Thoracic aorta (tissue), 2 donors: ENCODE data around the gene BRI3. TPM values are rescaled to one million over a fixed set of nuclear protein-coding genes. Genes with fewer than 3 reads are reported as not detected.

ENCODE experiments used
- ATAC-seq: fragments of 150-250 bp; one replicate; pipeline ENCODE4 v1.8.0; 2017; ENCODE audit warnings: low read depth; ENCODE audit not compliant: insufficient number of reproducible peaks, low FRiP score
- DNase-seq: peaks from one replicate; pipeline ENCODE4 v3.0.0-alpha.2; 2020; ENCODE audit warnings: low spot score
- H3K27ac ChIP-seq, 2 donors: fragments of 200-600 bp; sonication (generic); 1 replicate in 1 of 2; 2 replicates in 1 of 2; pipeline ENCODE4 v1.5.1; 2016; ENCODE audit warnings: mild to moderate bottlenecking in 2 of 2, moderate library complexity in 2 of 2
- H3K27me3 ChIP-seq: fragments of 200-600 bp; sonication (generic); replicated peaks from 2 replicates; pipeline ENCODE4 v1.6.0; 2016; ENCODE audit warnings: mild to moderate bottlenecking; ENCODE audit not compliant: insufficient read depth
- H3K36me3 ChIP-seq: fragments of 200-600 bp; sonication (generic); one replicate; pipeline ENCODE4 v1.5.1; 2016
- H3K4me1 ChIP-seq, 2 donors: fragments of 200-600 bp; sonication (generic); 1 replicate in 1 of 2; 2 replicates in 1 of 2; pipeline versions ENCODE4 v1.5.1 to v1.6.0; 2016; ENCODE audit warnings: low read depth in 2 of 2, mild to moderate bottlenecking in 1 of 2; ENCODE audit not compliant: control insufficient read depth in 1 of 2
- H3K4me3 ChIP-seq: fragments of 200-600 bp; sonication (generic); 2 replicates; pipeline ENCODE4 v1.5.1; 2016; ENCODE audit warnings: mild to moderate bottlenecking
- H3K9me3 ChIP-seq: fragments of 200-600 bp; sonication (generic); 2 replicates; pipeline ENCODE4 v1.5.1; 2016
- total RNA-seq, 2 donors: library from RNA; depleted of rRNA; stranded (reverse); fragments of >200 nt; gene quantifications; one replicate each; pipeline versions ENCODE4 v1.1.0 to v1.2.3, GENCODE V29; 2016
- TF ChIP-seq, protein P1 (sequence below): fragments of 200-600 bp; sonication (generic); IDR thresholded peaks from one replicate; pipeline ENCODE4 v1.5.1; 2019; ENCODE audit warnings: antibody characterized with exemption

The BRI3 gene
- total RNA-seq, 2 donors from 2014 or later: 95.1 to 104 TPM

DNA sequence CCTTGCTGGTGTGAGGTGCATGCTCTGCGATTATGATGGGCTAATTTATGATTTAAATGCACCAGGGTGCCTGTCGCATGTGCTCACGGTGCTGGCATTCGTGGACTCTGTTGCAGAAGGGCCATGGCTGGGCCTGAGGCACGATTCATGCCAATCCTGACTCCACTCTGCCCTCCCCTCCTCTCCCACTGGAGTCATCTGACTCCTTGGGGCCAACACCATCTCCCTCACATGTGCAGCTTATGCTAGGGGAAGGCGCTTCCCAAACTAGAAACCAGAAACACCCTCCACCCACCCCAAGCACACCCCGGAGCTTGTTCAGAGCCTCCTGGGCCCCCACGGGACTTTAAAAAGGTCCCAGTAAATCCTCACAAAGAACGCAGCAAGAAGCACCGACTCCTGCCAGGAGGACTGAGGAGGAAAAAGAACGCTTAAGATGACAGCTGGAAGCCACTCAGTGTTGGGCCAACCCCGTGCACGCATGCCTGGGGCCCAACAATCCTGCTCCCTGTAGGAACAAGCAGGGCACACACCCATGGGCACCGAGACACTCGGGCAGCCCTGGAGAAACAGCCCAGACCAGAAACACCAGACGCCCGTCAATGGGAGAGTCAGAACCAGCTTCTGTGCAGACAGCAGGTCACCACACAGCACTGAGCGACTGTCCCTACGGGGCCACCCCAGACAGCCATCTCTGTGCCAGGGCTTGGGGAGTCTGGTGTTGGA lies 14.1 kb downstream of the BRI3 start:
- Histone ChIP-seq H3K27ac (no peak overlapping the region), H3K27me3 (no peaks in the 10 kb centered on the region), H3K4me3 (no peak overlapping the region), H3K4me1 (no peaks in the 10 kb centered on the region), H3K36me3 (peaks cover 30% of the 10 kb centered on the region), H3K9me3 (no peaks in the 10 kb centered on the region)
- DNase-seq: no peak
- ATAC-seq: no peak
- TF ChIP-seq, protein P1, sequence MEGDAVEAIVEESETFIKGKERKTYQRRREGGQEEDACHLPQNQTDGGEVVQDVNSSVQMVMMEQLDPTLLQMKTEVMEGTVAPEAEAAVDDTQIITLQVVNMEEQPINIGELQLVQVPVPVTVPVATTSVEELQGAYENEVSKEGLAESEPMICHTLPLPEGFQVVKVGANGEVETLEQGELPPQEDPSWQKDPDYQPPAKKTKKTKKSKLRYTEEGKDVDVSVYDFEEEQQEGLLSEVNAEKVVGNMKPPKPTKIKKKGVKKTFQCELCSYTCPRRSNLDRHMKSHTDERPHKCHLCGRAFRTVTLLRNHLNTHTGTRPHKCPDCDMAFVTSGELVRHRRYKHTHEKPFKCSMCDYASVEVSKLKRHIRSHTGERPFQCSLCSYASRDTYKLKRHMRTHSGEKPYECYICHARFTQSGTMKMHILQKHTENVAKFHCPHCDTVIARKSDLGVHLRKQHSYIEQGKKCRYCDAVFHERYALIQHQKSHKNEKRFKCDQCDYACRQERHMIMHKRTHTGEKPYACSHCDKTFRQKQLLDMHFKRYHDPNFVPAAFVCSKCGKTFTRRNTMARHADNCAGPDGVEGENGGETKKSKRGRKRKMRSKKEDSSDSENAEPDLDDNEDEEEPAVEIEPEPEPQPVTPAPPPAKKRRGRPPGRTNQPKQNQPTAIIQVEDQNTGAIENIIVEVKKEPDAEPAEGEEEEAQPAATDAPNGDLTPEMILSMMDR: no peak

DNA sequence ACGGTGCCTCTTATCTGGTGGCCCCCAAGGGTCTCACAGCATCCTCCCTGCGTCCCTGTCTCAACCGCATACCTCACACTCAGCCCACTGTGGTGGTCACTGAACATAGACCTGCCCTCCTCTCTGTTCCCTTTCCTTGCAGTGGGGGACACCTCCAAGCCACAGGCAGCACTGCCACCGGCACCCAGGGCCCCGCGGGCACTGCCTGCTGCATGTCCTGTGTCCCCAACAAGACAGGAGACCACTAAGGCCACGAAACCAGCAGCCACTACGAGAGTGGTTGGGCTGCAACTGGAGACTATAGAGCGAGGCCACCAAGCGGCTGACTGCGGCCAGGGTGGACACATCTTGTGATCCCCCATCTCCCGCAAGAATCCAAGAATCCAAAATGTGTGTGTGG lies 15.3 kb downstream of the BRI3 start:
- H3K4me3 ChIP-seq: no peak overlapping the region
- DNase-seq (no peak), ATAC-seq (no peak)
- no peak overlapping the region for H3K27ac ChIP-seq
- H3K9me3 ChIP-seq: no peaks in the 10 kb centered on the region
- no peaks in the 10 kb centered on the region for H3K4me1 ChIP-seq
- peaks cover 25% of the 10 kb centered on the region for H3K36me3 ChIP-seq
- TF ChIP-seq, protein P1: no peak
- H3K27me3 ChIP-seq: no peaks in the 10 kb centered on the region

DNA sequence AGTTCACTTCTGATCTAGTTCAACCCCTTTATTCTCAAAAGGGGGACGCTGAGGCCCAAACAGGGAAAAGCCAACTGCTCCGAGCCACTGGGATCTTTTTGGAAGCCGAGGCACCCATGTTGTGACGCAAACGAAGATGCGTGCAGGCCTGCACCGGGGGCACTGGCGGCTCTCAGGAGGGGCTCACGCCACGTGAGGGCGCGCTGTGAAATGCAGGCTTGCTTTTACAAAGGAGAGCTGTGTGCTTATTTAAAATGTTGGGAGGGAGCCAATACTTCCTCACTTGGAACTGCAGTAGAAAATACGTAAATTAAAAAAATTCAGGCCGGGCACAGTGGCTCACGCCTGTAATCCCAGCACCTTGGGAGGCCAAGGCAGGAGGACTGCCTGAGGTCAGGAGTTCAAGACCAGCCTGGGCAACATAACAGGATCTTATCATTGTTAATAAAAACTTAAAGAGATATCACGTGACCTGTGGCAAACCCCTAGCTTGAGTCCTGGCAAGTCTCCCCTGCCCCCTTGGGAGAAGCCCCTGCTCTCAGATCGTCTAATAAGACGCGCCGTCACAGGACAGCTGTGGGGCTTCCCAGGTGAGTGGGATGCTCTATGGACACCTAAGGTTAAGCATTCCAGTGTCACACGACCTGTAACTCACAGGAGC lies 16.3 kb downstream of the BRI3 start:
- ATAC-seq: no peak

DNA sequence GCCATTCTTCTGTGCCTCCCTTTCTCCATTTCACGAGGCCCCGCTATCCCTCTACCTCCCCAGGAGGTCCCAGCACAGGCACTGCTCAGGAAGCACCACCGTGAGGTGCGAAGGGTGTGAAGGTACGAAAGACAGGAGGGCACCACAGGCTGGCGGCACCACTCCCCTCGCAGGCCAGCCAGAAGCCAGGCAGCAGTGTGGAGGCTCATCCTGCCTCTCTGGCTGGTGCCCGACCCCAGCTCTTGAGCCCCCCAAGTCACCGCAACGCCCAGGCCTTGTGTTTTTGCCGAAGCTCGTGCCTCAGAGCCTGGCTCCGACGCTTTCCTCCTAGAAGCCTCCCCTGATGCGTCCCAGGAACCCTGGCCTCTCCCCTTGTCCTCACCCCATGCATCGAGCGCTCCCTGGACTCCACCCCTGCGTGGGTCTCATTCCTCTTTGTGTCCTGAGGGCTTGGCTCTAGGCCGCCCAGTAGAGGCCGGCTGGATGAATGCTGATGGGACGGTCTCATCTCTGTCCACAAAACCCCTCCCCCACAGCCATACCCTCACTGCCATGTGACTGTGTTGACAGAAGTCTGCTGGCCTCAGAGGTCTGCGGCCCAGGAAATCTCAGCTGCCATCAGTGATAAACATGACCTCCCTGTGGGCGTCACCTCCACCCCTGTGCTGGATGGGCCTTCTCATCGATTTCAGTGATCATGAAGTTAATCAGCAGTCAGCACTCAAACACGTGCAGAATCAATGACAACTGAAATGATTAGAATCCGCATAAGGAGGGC lies 19.3 kb downstream of the BRI3 start:
- no peak for DNase-seq
- H3K9me3 ChIP-seq: no peaks in the 10 kb centered on the region
- H3K36me3 ChIP-seq: peaks cover 4% of the 10 kb centered on the region
- no peak for ATAC-seq
- no peaks in the 10 kb centered on the region for H3K27me3 ChIP-seq
- no peaks in the 10 kb centered on the region for H3K4me1 ChIP-seq
- H3K4me3 ChIP-seq: no peak overlapping the region
- TF ChIP-seq, protein P1: no peak
- no peak overlapping the region for H3K27ac ChIP-seq

More for the DNA sequence above, 16.3 kb downstream of the BRI3 start:
- H3K4me1 ChIP-seq: no peaks in the 10 kb centered on the region
- H3K36me3 ChIP-seq: peaks cover 16% of the 10 kb centered on the region
- no peaks in the 10 kb centered on the region for H3K27me3 ChIP-seq
- TF ChIP-seq, protein P1: no peak
- no peak overlapping the region for H3K27ac ChIP-seq
- no peak overlapping the region for H3K4me3 ChIP-seq
- H3K9me3 ChIP-seq: no peaks in the 10 kb centered on the region
- no peak for DNase-seq
